ENCODE measurements around the gene CCDC195.

DNA sequence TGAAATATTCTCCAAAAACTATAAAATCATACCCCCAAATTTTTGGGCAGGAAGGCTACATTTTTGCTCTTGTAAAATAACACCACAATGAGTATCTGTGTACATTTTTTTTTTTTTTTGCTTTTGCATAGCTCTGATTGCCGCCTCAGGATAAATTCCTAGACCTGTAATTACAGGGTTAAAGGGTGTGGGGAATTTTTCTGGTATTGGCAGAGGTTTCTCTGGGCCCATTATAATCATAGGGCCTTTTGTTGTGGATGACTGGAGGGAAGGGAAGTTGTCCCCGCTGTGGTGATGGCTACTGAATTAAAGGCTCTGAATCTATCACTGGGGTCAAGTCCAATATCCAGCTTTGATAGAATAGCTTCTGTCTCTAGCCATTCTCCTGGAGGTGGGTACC, 26.6 kb downstream of the CCDC195 start:
- TF ChIP-seq, protein P1, sequence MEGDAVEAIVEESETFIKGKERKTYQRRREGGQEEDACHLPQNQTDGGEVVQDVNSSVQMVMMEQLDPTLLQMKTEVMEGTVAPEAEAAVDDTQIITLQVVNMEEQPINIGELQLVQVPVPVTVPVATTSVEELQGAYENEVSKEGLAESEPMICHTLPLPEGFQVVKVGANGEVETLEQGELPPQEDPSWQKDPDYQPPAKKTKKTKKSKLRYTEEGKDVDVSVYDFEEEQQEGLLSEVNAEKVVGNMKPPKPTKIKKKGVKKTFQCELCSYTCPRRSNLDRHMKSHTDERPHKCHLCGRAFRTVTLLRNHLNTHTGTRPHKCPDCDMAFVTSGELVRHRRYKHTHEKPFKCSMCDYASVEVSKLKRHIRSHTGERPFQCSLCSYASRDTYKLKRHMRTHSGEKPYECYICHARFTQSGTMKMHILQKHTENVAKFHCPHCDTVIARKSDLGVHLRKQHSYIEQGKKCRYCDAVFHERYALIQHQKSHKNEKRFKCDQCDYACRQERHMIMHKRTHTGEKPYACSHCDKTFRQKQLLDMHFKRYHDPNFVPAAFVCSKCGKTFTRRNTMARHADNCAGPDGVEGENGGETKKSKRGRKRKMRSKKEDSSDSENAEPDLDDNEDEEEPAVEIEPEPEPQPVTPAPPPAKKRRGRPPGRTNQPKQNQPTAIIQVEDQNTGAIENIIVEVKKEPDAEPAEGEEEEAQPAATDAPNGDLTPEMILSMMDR (IDR thresholded peaks at IDR 0.05), result no peak
- TF ChIP-seq POLR2A (IDR thresholded peaks at IDR 0.05), result no peak

Data from adrenal gland (tissue), 5 donors.